Activated CD4-positive, alpha-beta T cell treated with anti-CD3 and anti-CD28 coated beads, Interleukin-2, amount 50 U/mL, for 1 hour (primary cell): ENCODE results near the gene PIMREG.

Experiments used
- DNase-seq: peaks from one replicate; pipeline ENCODE4 v3.0.0-alpha.2; 2020

Gene PIMREG

GRCh38 chr17:6462692-6463091, 18.4 kb downstream of the PIMREG start:
- no peak for DNase-seq

- DNase-seq = no peak
Observed at GRCh38 chr17:6463616-6464445, 19.6 kb downstream of the PIMREG start.

GRCh38 chr17:6464446-6465041, 20.3 kb downstream of the PIMREG start:
- no peak for DNase-seq

DNA sequence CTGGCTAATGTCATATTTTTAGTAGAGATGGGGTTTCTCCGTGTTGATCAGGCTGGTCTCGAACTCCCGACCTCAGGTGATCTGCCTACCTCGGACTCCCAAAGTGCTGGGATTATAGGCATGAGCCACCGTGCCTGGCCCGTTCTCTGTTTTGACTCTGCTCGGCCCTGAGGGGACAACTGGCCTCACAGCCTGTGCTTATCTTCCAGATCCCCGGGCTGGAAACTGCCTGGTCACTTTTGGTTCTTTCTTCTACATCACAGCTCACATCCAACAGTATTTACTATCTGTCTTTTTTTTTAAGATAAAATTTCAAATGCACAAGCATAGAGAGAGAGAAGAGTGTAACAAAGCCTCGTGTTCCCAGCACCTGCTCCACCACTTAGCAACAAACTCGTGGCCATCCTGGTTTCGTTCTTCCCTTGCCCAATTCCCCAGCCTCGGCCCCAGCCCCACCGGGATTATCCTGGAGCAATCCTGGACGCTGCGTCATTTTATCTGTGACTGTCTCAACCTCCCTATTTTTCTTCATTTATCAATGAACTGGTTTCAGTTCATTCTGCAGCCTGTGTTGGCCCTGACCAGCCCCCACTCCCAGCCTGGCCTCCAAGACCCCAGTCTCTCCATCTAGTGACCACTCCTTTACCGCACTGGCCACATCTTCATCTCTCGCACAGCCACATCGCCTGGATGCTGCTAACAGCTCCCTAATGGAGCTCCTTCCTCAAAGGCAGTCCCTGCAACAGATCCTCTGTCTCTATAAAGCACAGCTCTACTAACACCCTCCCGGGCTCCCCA, 21.1 kb downstream of the PIMREG start:
- no peak for DNase-seq

GRCh38 chr17:6467567-6467966, 23.3 kb downstream of the PIMREG start:
- DNase-seq = no peak

GRCh38 chr17:6468051-6468790, 24.0 kb downstream of the PIMREG start:
- no peak for DNase-seq

- no peak for DNase-seq
Observed at GRCh38 chr17:6470146-6470718, 26.0 kb downstream of the PIMREG start.

- DNase-seq = no peak
Observed at GRCh38 chr17:6470751-6471521, 26.7 kb downstream of the PIMREG start.

DNA sequence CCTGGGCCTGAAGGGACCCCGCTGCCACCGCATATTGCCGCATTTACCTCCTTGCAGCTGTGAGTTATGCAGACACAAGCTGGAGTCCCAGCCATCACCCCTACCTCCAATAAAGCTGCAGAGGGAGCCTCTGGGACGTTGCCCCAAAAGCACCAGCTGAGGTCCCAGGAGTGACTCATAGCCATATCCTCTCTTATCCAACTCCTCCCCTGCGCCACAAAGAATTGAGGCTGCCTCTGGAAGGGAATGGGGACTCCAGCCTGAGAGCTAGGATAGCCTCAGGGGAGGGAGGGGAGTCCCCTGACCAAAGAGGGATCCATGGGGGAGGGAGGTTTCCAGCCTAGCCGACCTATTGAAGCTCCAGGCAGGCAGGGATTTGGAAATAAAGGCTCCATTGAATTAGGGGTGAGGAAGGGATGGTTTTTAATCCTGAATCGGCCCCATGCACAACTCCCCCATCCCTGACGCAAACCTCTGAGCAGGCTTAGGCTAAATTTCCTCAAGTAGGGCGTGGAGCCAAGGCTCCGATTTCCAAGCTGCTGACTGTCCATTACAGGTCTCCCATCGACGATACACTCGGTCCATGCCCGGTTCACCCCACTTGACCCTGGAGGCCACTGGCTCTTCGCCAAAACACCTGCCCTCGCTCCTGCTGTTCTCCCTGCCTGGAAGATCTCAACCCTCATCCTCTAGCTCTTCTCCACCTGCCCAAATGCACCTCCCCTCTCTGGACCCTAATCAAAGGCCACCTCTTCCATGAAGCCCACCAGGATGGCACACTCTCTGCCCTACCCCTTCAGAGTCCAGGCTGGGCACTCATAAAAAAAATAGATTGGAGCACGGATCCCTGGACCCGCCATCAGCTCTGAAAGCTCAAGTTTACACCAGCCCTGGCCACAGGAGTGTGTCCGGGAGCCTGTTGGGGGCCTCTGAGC, 27.5 kb downstream of the PIMREG start:
- DNase-seq = no peak

GRCh38 chr17:6472517-6472916, 28.3 kb downstream of the PIMREG start:
- no peak for DNase-seq

DNA sequence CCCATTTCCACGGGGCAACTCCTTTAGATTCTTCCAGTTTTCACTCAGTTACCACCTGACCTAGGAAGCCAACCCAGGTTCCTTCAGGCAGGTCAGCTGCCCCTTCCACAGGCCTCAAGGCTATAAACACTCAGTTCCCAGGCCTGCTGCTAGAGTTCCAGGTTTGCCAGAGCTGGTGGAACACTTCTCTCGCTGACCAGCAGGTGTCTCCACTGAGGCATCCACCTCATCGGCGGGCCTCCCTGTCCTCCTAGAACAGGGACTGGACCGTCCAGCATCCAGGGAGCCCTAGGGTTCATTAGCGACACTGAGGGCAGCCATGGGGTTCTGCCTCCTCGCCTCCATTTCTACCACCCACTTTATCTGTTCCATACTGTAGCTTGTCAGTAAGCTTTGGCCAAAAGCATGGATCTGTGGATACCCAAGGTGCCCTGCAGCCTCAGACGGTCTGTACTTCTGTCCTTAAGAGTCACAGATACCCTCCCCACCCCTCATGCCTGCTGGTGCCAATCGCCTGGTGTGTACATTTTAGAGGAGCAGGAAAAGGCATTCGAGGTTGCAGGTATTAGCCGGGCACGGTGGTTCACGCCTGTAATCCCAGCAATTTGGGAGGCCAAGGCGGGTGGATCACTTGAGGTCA, 29.0 kb downstream of the PIMREG start:
- peak; percentile 65 for DNase-seq

GRCh38 chr17:6474376-6474775, 30.1 kb downstream of the PIMREG start:
- DNase-seq = no peak

DNA sequence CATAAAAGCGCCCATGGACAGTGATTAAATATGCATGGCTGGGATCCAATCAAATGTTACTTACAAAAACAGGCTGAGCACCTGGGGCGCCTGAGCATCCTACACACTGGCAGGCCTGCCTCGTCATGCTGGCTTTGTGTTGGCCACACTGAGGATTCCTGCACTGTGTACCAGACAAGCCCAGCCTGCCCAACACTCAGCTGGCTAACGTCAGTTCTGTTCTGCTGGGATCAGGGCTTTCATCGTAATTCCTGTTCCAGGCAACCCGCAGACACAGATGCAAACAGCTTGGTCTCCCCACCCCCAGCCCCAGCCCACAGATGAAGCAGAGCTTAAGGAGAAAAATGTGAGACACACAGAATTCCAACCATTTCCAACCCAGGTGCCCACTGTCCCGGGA, 30.7 kb downstream of the PIMREG start:
- no peak for DNase-seq

DNA sequence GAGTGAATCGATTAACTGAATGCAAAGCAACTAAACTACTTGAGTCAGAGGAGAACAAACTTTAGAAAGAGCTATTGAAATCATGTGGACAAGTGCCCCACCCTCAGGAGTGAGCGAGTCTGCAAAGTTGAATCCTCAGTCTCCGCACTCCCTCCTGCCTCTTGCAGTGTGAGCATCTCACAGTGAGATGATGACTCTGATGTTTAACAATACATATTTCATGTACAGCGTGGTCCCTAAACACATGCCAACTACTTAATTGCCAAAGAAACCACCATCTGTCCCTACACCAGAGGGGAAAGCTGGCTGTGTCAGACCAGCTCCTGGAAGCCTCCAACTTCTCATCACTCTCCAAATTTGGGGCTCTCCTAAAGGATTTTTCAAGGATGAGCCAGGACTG, 31.2 kb downstream of the PIMREG start:
- DNase-seq = no peak

DNA sequence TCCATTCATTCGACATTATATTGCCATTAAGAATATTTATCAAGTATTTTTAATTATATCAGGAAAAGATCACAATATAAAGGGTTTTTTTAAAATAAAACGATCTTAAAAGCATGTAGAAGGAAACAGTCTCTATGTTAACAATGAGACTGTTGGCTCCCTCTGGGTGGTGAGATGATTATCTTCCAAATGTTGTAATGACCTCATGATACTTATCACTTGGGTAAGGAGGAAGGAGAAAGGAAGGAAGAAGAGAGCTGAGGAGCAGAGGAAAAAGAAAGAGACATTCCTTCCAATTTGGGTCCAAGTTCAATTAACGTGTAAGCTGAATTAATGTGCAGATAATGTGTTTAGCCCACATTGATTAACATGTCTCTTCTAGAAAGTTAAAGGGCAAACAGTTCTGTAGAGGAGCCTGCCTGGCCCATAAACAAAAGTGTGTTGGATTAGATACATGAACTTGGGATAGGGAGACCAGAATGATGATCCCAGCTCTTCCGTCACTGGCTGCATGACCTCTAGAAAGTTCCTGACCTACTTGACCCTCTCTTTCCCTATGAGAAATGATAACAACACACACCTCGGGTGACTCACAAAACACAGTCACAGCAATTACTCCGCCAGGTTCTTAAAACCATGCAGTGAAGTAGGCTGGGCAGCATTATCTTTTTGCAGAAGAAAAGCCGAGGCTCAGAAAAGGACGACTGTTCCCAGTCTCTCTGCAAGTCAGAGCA, 32.0 kb downstream of the PIMREG start:
- no peak for DNase-seq

- DNase-seq = no peak
Observed at GRCh38 chr17:6476810-6477179, 32.5 kb downstream of the PIMREG start.

GRCh38 chr17:6477831-6478383, 33.7 kb downstream of the PIMREG start:
- DNase-seq = no peak

GRCh38 chr17:6478486-6478885, 34.2 kb downstream of the PIMREG start:
- DNase-seq = no peak

DNA sequence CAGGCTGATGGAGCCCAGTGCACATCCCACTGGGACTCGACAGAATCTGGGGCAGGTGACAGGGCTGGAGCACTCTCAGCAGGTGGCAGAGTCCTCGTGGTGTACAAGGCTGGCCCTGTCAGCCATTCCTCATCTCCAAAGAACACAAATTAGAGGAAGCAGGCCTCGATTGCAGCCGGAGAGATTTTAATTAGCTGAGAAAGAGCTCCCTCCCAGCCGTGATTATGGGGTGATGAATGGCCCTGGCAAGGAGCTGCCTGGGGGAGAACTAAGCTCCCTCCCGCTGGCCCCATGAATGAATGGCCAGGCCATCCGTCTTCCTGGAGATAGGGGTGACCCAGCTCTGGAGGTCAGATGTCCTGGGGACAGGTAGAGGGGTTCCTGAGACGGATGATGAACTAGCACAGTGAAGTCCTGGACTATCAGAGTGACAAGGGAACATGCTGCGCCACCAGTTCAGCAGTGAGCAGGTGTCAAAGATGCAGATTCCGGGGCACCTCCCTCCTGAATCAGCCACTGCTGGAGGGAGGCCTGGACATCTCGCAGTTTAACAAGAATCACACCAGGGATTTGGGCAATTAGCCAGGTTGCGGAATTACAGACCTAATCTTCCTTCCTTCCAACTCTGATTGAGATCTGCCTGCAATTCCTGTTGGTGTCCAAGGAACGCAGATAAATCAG, 35.5 kb downstream of the PIMREG start:
- no peak for DNase-seq
